HCT116 (cell line): ENCODE data around the gene DACT3. TPM values are rescaled to one million over a fixed set of nuclear protein-coding genes. Genes with fewer than 3 reads are reported as not detected.
A peak's percentile ranks its signal among the peaks of the same experiment; 100 is the strongest.

Experiments used
- ATAC-seq: fragments of 200-7000 bp; cut with Tn5 transposase; 2 replicates; pipeline ENCODE4 v1.9.1; 2020; ENCODE audit warnings: mild to moderate bottlenecking, moderate library complexity
- Bru-seq: library from RNA; stranded (reverse); fragments of 400-500 nt; gene quantifications from one replicate; lab custom pipeline; 2021; lab: Mats Ljungman, UMichigan
- BruChase-seq, 2 experiments: library from RNA; stranded (reverse); fragments of 400-500 nt; gene quantifications; one replicate each; lab custom pipeline; 2021; lab: Mats Ljungman, UMichigan
- BruUV-seq: library from RNA; stranded (reverse); fragments of 400-500 nt; replicated peaks from 2 replicates; lab custom pipeline; 2021; lab: Mats Ljungman, UMichigan
- CTCF ChIA-PET: fragments of 300-600 bp; sonication (Branson Sonifier 250); formaldehyde crosslinking; loops from one replicate; lab custom pipeline; 2021; ENCODE audit warnings: antibody characterized with exemption; lab: Charles Lee
- POLR2A ChIA-PET: fragments of 300-600, 350-600 bp; sonication (Branson Sonifier 250); formaldehyde crosslinking; loops from one replicate; lab custom pipeline; 2021; ENCODE audit warnings: antibody characterized with exemption; lab: Charles Lee
- RAD21 ChIA-PET, 2 experiments: fragments of 300-600 bp; sonication (Branson Sonifier 250); formaldehyde crosslinking; loops; one replicate each; lab custom pipeline; 2023; ENCODE audit warnings: low total read pairs in 2 of 2; ENCODE audit not compliant: uncharacterized antibody in 2 of 2, unreplicated experiment in 2 of 2, low non-redundant PET in 1 of 2; lab: Charles Lee
- DNase-seq: peaks from one replicate; pipeline ENCODE4 v3.0.0-alpha.2; 2010; ENCODE audit warnings: low read depth, low spot score
- H2AFZ ChIP-seq: fragments of 200-600 bp; shearing (Covaris generic), sonication (generic); 2 replicates; pipeline ENCODE4 v1.6.1; 2017; ENCODE audit warnings: low read depth, mixed run types, mixed read lengths, antibody characterized with exemption, low read length; ENCODE audit not compliant: poor library complexity, severe bottlenecking
- H3K27ac ChIP-seq: 2 replicates; pipeline ENCODE4 v1.5.1; 2012; ENCODE audit warnings: low read depth, low read length
- H3K27me3 ChIP-seq: fragments of 200-600 bp; sonication (generic); 2 replicates; pipeline ENCODE4 v1.6.1; 2016; ENCODE audit warnings: mixed run types, low read length, mixed read lengths; ENCODE audit not compliant: insufficient read depth
- H3K36me3 ChIP-seq, 2 experiments: fragments of 200-500 bp in 1 of 2; fragments of 200-600 bp in 1 of 2; sonication (Bioruptor generic) in 1 of 2; sonication (generic) in 1 of 2; 2 replicates each; pipeline versions ENCODE4 v1.5.1 to v1.6.1; 2014 to 2016; ENCODE audit warnings: low read length in 2 of 2, inconsistent platforms in 1 of 2, mixed read lengths in 1 of 2, mixed run types in 1 of 2; ENCODE audit not compliant: insufficient read depth in 2 of 2, control insufficient read depth in 1 of 2
- H3K4me1 ChIP-seq, 2 experiments: fragments of 200-600 bp in 1 of 2; sonication (generic) in 1 of 2; 2 replicates each; pipeline versions ENCODE4 v1.5.1 to v1.6.1; 2012 to 2017; ENCODE audit warnings: low read length in 2 of 2, inconsistent platforms in 1 of 2, mild to moderate bottlenecking in 1 of 2, mixed read lengths in 1 of 2, mixed run types in 1 of 2, moderate library complexity in 1 of 2; ENCODE audit not compliant: insufficient read depth in 2 of 2, control insufficient read depth in 1 of 2
- H3K4me2 ChIP-seq: fragments of 200-600 bp; sonication (generic); 2 replicates; pipeline ENCODE4 v1.6.1; 2017; ENCODE audit warnings: mixed run types, low read length, mixed read lengths
- H3K4me3 ChIP-seq, 2 experiments: fragments of 200-600 bp in 1 of 2; sonication (generic) in 1 of 2; replicated peaks in 1 of 2; 2 replicates each; pipeline ENCODE4 v1.5.1; 2011 to 2016; ENCODE audit warnings: low read length in 2 of 2, control low read depth in 1 of 2, low read depth in 1 of 2, mild to moderate bottlenecking in 1 of 2, mixed read lengths in 1 of 2, mixed run types in 1 of 2
- H3K79me2 ChIP-seq: fragments of 200-600 bp; sonication (generic); 2 replicates; pipeline ENCODE4 v1.6.1; 2017; ENCODE audit warnings: mild to moderate bottlenecking, mixed run types, low read length, moderate library complexity, mixed read lengths; ENCODE audit not compliant: insufficient read depth
- H3K9ac ChIP-seq: fragments of 200-600 bp; sonication (generic); 2 replicates; pipeline ENCODE4 v1.6.1; 2016; ENCODE audit warnings: low read length, mixed read lengths
- H3K9me2 ChIP-seq: fragments of 200-600 bp; sonication (generic), shearing (Covaris generic); 2 replicates; pipeline ENCODE4 v1.6.1; 2017; ENCODE audit warnings: mixed run types, mild to moderate bottlenecking, moderate library complexity; ENCODE audit not compliant: insufficient read depth
- H3K9me3 ChIP-seq, 2 experiments: fragments of 200-500 bp in 1 of 2; fragments of 200-600 bp in 1 of 2; sonication (Bioruptor generic) in 1 of 2; sonication (generic) in 1 of 2; 2 replicates each; pipeline ENCODE4 v1.6.1; 2014 to 2017; ENCODE audit warnings: low read length in 2 of 2, mixed read lengths in 2 of 2, inconsistent platforms in 1 of 2, low read depth in 1 of 2, mild to moderate bottlenecking in 1 of 2, mixed run types in 1 of 2, moderate library complexity in 1 of 2; ENCODE audit not compliant: control insufficient read depth in 1 of 2, insufficient read depth in 1 of 2
- H4K20me1 ChIP-seq: fragments of 200-600 bp; sonication (generic), shearing (Covaris generic); 2 replicates; pipeline ENCODE4 v1.6.1; 2017; ENCODE audit warnings: mixed run types, mild to moderate bottlenecking, moderate library complexity; ENCODE audit not compliant: insufficient read depth
- ATF3 ChIP-seq: IDR thresholded peaks from 2 replicates; pipeline ENCODE4 v1.6.1; 2012
- CTCF ChIP-seq, 3 experiments: fragments of 200-600 bp in 1 of 3; sonication (generic) in 1 of 3; IDR thresholded peaks in 2 of 3; conservative IDR thresholded peaks in 1 of 3; 2 replicates each; pipeline ENCODE4 v1.5.1; 2012 to 2017; ENCODE audit warnings: low read depth in 2 of 3, low read length in 2 of 3, antibody characterized with exemption in 1 of 3, borderline replicate concordance in 1 of 3, control low read depth in 1 of 3, mild to moderate bottlenecking in 1 of 3, mixed read lengths in 1 of 3, mixed run types in 1 of 3, moderate library complexity in 1 of 3; ENCODE audit not compliant: insufficient read depth in 1 of 3
- EGR1 ChIP-seq: IDR thresholded peaks from 2 replicates; pipeline ENCODE4 v1.6.1; 2012; ENCODE audit warnings: low read depth
- ELF1 ChIP-seq: IDR thresholded peaks from 2 replicates; pipeline ENCODE4 v1.6.1; 2012; ENCODE audit warnings: low read depth, borderline replicate concordance
- EZH2 ChIP-seq: fragments of 200-600 bp; sonication (generic); IDR thresholded peaks from 2 replicates; pipeline ENCODE4 v1.6.1; 2017; ENCODE audit warnings: antibody characterized with exemption, mixed run types
- EZH2phosphoT487 ChIP-seq: fragments of 200-600 bp; IDR thresholded peaks from 2 replicates; pipeline ENCODE4 v1.6.1; 2018; ENCODE audit warnings: antibody characterized with exemption, borderline replicate concordance
- FOSL1 ChIP-seq: IDR thresholded peaks from 2 replicates; pipeline ENCODE4 v1.6.1; 2012; ENCODE audit warnings: low read depth
- JUND ChIP-seq: IDR thresholded peaks from 2 replicates; pipeline ENCODE4 v1.6.1; 2012
- MAX ChIP-seq: IDR thresholded peaks from 2 replicates; pipeline ENCODE4 v1.6.1; 2012
- POLR2A ChIP-seq: IDR thresholded peaks from 2 replicates; pipeline ENCODE4 v1.7.0; 2011; ENCODE audit warnings: borderline replicate concordance; ENCODE audit not compliant: insufficient read depth, insufficient read length; ENCODE audit errors: extremely low read depth
- POLR2AphosphoS5 ChIP-seq: IDR thresholded peaks from 2 replicates; pipeline ENCODE4 v1.6.1; 2011; ENCODE audit warnings: mild to moderate bottlenecking, low read depth, low read length, moderate library complexity
- RAD21 ChIP-seq: IDR thresholded peaks from 2 replicates; pipeline ENCODE4 v1.6.1; 2012; ENCODE audit warnings: low read depth, mild to moderate bottlenecking
- REST ChIP-seq: IDR thresholded peaks from 2 replicates; pipeline ENCODE4 v1.6.1; 2012; ENCODE audit warnings: low read depth
- SIN3A ChIP-seq: IDR thresholded peaks from 2 replicates; pipeline ENCODE4 v1.6.1; 2012; ENCODE audit warnings: low read depth
- SP1 ChIP-seq: IDR thresholded peaks from 2 replicates; pipeline ENCODE4 v1.6.1; 2012; ENCODE audit warnings: low read depth
- TCF7L2 ChIP-seq: IDR thresholded peaks from 2 replicates; pipeline ENCODE4 v1.7.0; 2011; ENCODE audit warnings: borderline replicate concordance, inconsistent platforms; ENCODE audit not compliant: insufficient read depth, insufficient read length; ENCODE audit errors: extremely low read depth
- YY1 ChIP-seq: IDR thresholded peaks from 2 replicates; pipeline ENCODE4 v1.6.1; 2011; ENCODE audit warnings: low read length, low read depth, moderate library complexity, mild to moderate bottlenecking; ENCODE audit not compliant: insufficient replicate concordance; ENCODE audit errors: extremely low read depth
- ZFX ChIP-seq: fragments of 450-650 bp; IDR thresholded peaks from 2 replicates; pipeline ENCODE4 v1.6.1; 2017
- ZNF274 ChIP-seq: fragments of 200-500 bp; sonication (Bioruptor generic); IDR thresholded peaks from 2 replicates; pipeline ENCODE4 v1.6.1; 2014; ENCODE audit warnings: mild to moderate bottlenecking, low read depth, low read length, inconsistent platforms
- intact Hi-C: fragments of 100-400 bp; cut with micrococcal nuclease; formaldehyde crosslinking; loops from 2 replicates; pipeline ENCODE4 v1.10.0; 2022
- long read RNA-seq: library from polyadenylated mRNA; unstranded; transcript quantifications from one replicate; pipeline ENCODE4 v2.0.0, GENCODE V29; 2021; ENCODE audit not compliant: unreplicated experiment
- polyA plus RNA-seq: library from polyadenylated mRNA; unstranded; fragments of >200 nt; gene quantifications from 2 replicates; pipeline ENCODE4 v1.2.1, GENCODE V29; 2012; ENCODE audit warnings: missing spikeins
- total RNA-seq: library from RNA; stranded (reverse); gene quantifications from one replicate; pipeline ENCODE4 v1.2.1, GENCODE V29; 2021; ENCODE audit not compliant: unreplicated experiment

Gene DACT3
- total RNA-seq: 2.0 TPM
- 0.64 and 1.3 TPM in 2 replicates for polyA plus RNA-seq
- percentile 24 among the genes with signal in this experiment for Bru-seq, nascent RNA
- percentile 29 among the genes with signal in this experiment for BruChase-seq, experiment 1, labeled RNA remaining after a 6-hour chase
- BruChase-seq, experiment 2, labeled RNA remaining after a 2-hour chase: percentile 28 among the genes with signal in this experiment
- long read RNA-seq, partial matches to known transcripts: 0 of 1 reads
- long read RNA-seq, other reads (novel, unspliced or antisense): 0 of 1 reads

GRCh38 chr19:46661020-46661731, at the start of gene DACT3:
Gene DACT3 (minus strand): TSS chr19:46661182. CDS start chr19:46661064, 118 bp downstream.
- H3K27ac ChIP-seq: no peak within 1 kb of the TSS; the same call in 1 of the 2 replicates
- no TSS peak for BruUV-seq
- peak within 1 kb of the TSS; percentile 62 for H3K9ac ChIP-seq
- no peaks in the 10 kb centered on the region for H3K9me3 ChIP-seq
- ChIA-PET POLR2A (interaction anchor here (0.6 to 1.6 kb wide), 10 partner anchors 10 to 974 kb away, joined by 3 to 11 read pairs (median 6); no protein-coding TSS in a partner anchor), RAD21 (interaction anchor here (0.6 to 2.8 kb wide), 7 partner anchors 41 to 157 kb away, joined by 3 to 19 read pairs (median 6); no protein-coding TSS in a partner anchor), CTCF (interaction anchor here (0.7 to 4.4 kb wide), 22 partner anchors 9 to 1985 kb away, joined by 3 to 217 read pairs (median 4); no protein-coding TSS in a partner anchor)
- H3K9me2 ChIP-seq: no peaks in the 10 kb centered on the region
- H2AFZ ChIP-seq: peak within 1 kb of the TSS; percentile 94
- H3K36me3 ChIP-seq: no peaks in the 10 kb centered on the region
- intact Hi-C loops: no loop called here
- H3K4me2 ChIP-seq: peak within 1 kb of the TSS; percentile 90
- H3K4me1 ChIP-seq: peaks cover 14 to 29% of the 10 kb centered on the region in 2 experiments
- ATAC-seq (peak; percentile 93), DNase-seq (peak; percentile 99)
- H3K27me3 ChIP-seq: no peaks in the 10 kb centered on the region
- no peaks in the 10 kb centered on the region for H4K20me1 ChIP-seq
- no peaks in the 10 kb centered on the region for H3K79me2 ChIP-seq
- H3K4me3 ChIP-seq: peak within 1 kb of the TSS; percentile 39 to 59
- TF ChIP-seq MAX: peak; percentile 64
- TF ChIP-seq ELF1: no peak
- TF ChIP-seq POLR2AphosphoS5: no peak
- TF ChIP-seq TCF7L2: no peak
- no peak for TF ChIP-seq ZFX
- TF ChIP-seq SIN3A: no peak
- no peak for TF ChIP-seq REST
- TF ChIP-seq POLR2A: no peak
- TF ChIP-seq SP1: peak; percentile 93
- TF ChIP-seq EZH2: no peak
- no peak for TF ChIP-seq RAD21
- no peak for TF ChIP-seq EZH2phosphoT487
- TF ChIP-seq JUND: no peak
- peak; percentile 75 for TF ChIP-seq EGR1
- TF ChIP-seq CTCF (IDR thresholded peaks at IDR 0.05 in 2 of 3, conservative IDR thresholded peaks at IDR 0.05 in 1 of 3; ENCODE audit: borderline replicate concordance in 1 of 3, insufficient read depth in 1 of 3, low read depth in 2 of 3, low read length in 2 of 3): no peak
- no peak for TF ChIP-seq FOSL1
- no peak for TF ChIP-seq ZNF274
- TF ChIP-seq YY1: no peak
- TF ChIP-seq ATF3: no peak
